Measurements from ENCODE around the gene RESP18. TPM values are rescaled to one million over a fixed set of nuclear protein-coding genes. Genes with fewer than 3 reads are reported as not detected.
A peak's percentile ranks its signal among the peaks of the same experiment; 100 is the strongest.

The RESP18 gene
- total RNA-seq (not detected), polyA plus RNA-seq (ENCODE audit: insufficient read depth in 1 of 8, insufficient read length in 8 of 8, low replicate concordance in 1 of 8) (not detected)
- long read RNA-seq, donor 1, result 0 reads
- long read RNA-seq, donor 2, result 0 reads
- long read RNA-seq, donor 3, result 0 reads
- long read RNA-seq, donor 4, result 0 reads
- long read RNA-seq, donor 5, result 0 reads
- long read RNA-seq, donor 6, result 0 reads
- long read RNA-seq, donor 7, result 0 reads
- long read RNA-seq, donor 8, result 0 reads
- long read RNA-seq, donor 9, result 0 reads
- long read RNA-seq, donor 10, result 0 reads
- long read RNA-seq, donor 11, result 0 reads

- Histone ChIP-seq H3K27ac (ENCODE audit: low read length) (no peak within 1 kb of the TSS), H3K4me1 (ENCODE audit: control insufficient read depth, insufficient read depth, low read length) (no peaks in the 10 kb centered on the region), H3K27me3 (ENCODE audit: control insufficient read depth, insufficient read depth, low read length) (peaks cover 24% of the 10 kb centered on the region), H3K9me3 (replicated peaks; ENCODE audit: control insufficient read depth, low read depth, low read length) (no peaks in the 10 kb centered on the region), H3K4me3 (ENCODE audit: low read length) (no peak within 1 kb of the TSS), H3K36me3 (ENCODE audit: control insufficient read depth, insufficient read depth, low read length) (no peaks in the 10 kb centered on the region)
- DNase-seq, result no peak
- WGBS (ENCODE audit: insufficient coverage), result 3% methylated on average over 17 of the region's 24 CpGs
Observed at GRCh38 chr2:219332542-219332941, at the start of gene RESP18. TSS of gene RESP18 (minus strand) at chr2:219332744.

- H3K9me3 ChIP-seq (replicated peaks; ENCODE audit: control insufficient read depth, low read depth, low read length), result no peaks in the 10 kb centered on the region
- H3K4me3 ChIP-seq (ENCODE audit: low read length), result no peak overlapping the region
- peaks cover 65% of the 10 kb centered on the region for H3K36me3 ChIP-seq (ENCODE audit: control insufficient read depth, insufficient read depth, low read length)
- DNase-seq, result no peak
- H3K4me1 ChIP-seq (ENCODE audit: control insufficient read depth, insufficient read depth, low read length), result peaks cover 4% of the 10 kb centered on the region
- no peaks in the 10 kb centered on the region for H3K27me3 ChIP-seq (ENCODE audit: control insufficient read depth, insufficient read depth, low read length)
- 90% methylated on average over 7 of the region's 9 CpGs for WGBS (ENCODE audit: insufficient coverage)
- H3K27ac ChIP-seq (ENCODE audit: low read length), result no peak overlapping the region
Observed at GRCh38 chr2:219381448-219381847, 48.9 kb upstream of the RESP18 start.

GRCh38 chr2:219380926-219381325, 48.4 kb upstream of the RESP18 start:
- Histone ChIP-seq H3K27me3 (ENCODE audit: control insufficient read depth, insufficient read depth, low read length) (no peaks in the 10 kb centered on the region), H3K27ac (ENCODE audit: low read length) (no peak overlapping the region), H3K36me3 (ENCODE audit: control insufficient read depth, insufficient read depth, low read length) (peaks cover 61% of the 10 kb centered on the region), H3K4me3 (ENCODE audit: low read length) (no peak overlapping the region), H3K4me1 (ENCODE audit: control insufficient read depth, insufficient read depth, low read length) (peaks cover 2% of the 10 kb centered on the region), H3K9me3 (replicated peaks; ENCODE audit: control insufficient read depth, low read depth, low read length) (no peaks in the 10 kb centered on the region)
- no peak for DNase-seq

GRCh38 chr2:219378163-219378851, 45.8 kb upstream of the RESP18 start:
- no peak overlapping the region for H3K4me3 ChIP-seq (ENCODE audit: low read length)
- peaks cover 2% of the 10 kb centered on the region for H3K4me1 ChIP-seq (ENCODE audit: control insufficient read depth, insufficient read depth, low read length)
- 79% methylated on average over 6 of the region's 13 CpGs for WGBS (ENCODE audit: insufficient coverage)
- no peak overlapping the region for H3K27ac ChIP-seq (ENCODE audit: low read length)
- no peaks in the 10 kb centered on the region for H3K9me3 ChIP-seq (replicated peaks; ENCODE audit: control insufficient read depth, low read depth, low read length)
- DNase-seq, result no peak
- H3K36me3 ChIP-seq (ENCODE audit: control insufficient read depth, insufficient read depth, low read length), result peaks cover 53% of the 10 kb centered on the region
- no peaks in the 10 kb centered on the region for H3K27me3 ChIP-seq (ENCODE audit: control insufficient read depth, insufficient read depth, low read length)

GRCh38 chr2:219369447-219369861, 36.9 kb upstream of the RESP18 start:
- Histone ChIP-seq H3K9me3 (replicated peaks; ENCODE audit: control insufficient read depth, low read depth, low read length) (no peaks in the 10 kb centered on the region), H3K4me3 (ENCODE audit: low read length) (no peak overlapping the region), H3K36me3 (ENCODE audit: control insufficient read depth, insufficient read depth, low read length) (peaks cover 12% of the 10 kb centered on the region), H3K27me3 (ENCODE audit: control insufficient read depth, insufficient read depth, low read length) (no peaks in the 10 kb centered on the region), H3K27ac (ENCODE audit: low read length) (peak overlapping the region; percentile 43), H3K4me1 (ENCODE audit: control insufficient read depth, insufficient read depth, low read length) (peaks cover 7% of the 10 kb centered on the region)
- WGBS (ENCODE audit: insufficient coverage), result 29% methylated on average over 1 of the region's 2 CpGs
- DNase-seq, result peak; percentile 71

GRCh38 chr2:219368690-219369191, 36.2 kb upstream of the RESP18 start:
- H3K27me3 ChIP-seq (ENCODE audit: control insufficient read depth, insufficient read depth, low read length), result no peaks in the 10 kb centered on the region
- H3K36me3 ChIP-seq (ENCODE audit: control insufficient read depth, insufficient read depth, low read length), result peaks cover 5% of the 10 kb centered on the region
- no peak overlapping the region for H3K4me3 ChIP-seq (ENCODE audit: low read length)
- no peaks in the 10 kb centered on the region for H3K9me3 ChIP-seq (replicated peaks; ENCODE audit: control insufficient read depth, low read depth, low read length)
- DNase-seq, result peak; percentile 67
- WGBS (ENCODE audit: insufficient coverage), result no CpG with 5 or more reads among the region's 3 CpGs
- peaks cover 7% of the 10 kb centered on the region for H3K4me1 ChIP-seq (ENCODE audit: control insufficient read depth, insufficient read depth, low read length)
- H3K27ac ChIP-seq (ENCODE audit: low read length), result peak overlapping the region; percentile 43

GRCh38 chr2:219362524-219363164, 30.1 kb upstream of the RESP18 start:
- 38% methylated on average over 2 of the region's 3 CpGs for WGBS (ENCODE audit: insufficient coverage)
- Histone ChIP-seq H3K4me3 (ENCODE audit: low read length) (no peak overlapping the region), H3K9me3 (replicated peaks; ENCODE audit: control insufficient read depth, low read depth, low read length) (no peaks in the 10 kb centered on the region), H3K36me3 (ENCODE audit: control insufficient read depth, insufficient read depth, low read length) (no peaks in the 10 kb centered on the region), H3K27me3 (ENCODE audit: control insufficient read depth, insufficient read depth, low read length) (peaks cover 26% of the 10 kb centered on the region), H3K4me1 (ENCODE audit: control insufficient read depth, insufficient read depth, low read length) (peaks cover 12% of the 10 kb centered on the region), H3K27ac (ENCODE audit: low read length) (no peak overlapping the region)
- peak; percentile 82 for DNase-seq

GRCh38 chr2:219362072-219362471, 29.5 kb upstream of the RESP18 start:
- no peak overlapping the region for H3K4me3 ChIP-seq (ENCODE audit: low read length)
- no peak for DNase-seq
- no peaks in the 10 kb centered on the region for H3K9me3 ChIP-seq (replicated peaks; ENCODE audit: control insufficient read depth, low read depth, low read length)
- H3K27me3 ChIP-seq (ENCODE audit: control insufficient read depth, insufficient read depth, low read length), result peaks cover 28% of the 10 kb centered on the region
- H3K4me1 ChIP-seq (ENCODE audit: control insufficient read depth, insufficient read depth, low read length), result peaks cover 12% of the 10 kb centered on the region
- H3K36me3 ChIP-seq (ENCODE audit: control insufficient read depth, insufficient read depth, low read length), result no peaks in the 10 kb centered on the region
- H3K27ac ChIP-seq (ENCODE audit: low read length), result no peak overlapping the region
- 74% methylated on average over 4 of the region's 5 CpGs for WGBS (ENCODE audit: insufficient coverage)

- 2% methylated on average over 59 of the region's 66 CpGs for WGBS (ENCODE audit: insufficient coverage)
- DNase-seq, result no peak
Observed at GRCh38 chr2:219358170-219359075, 25.9 kb upstream of the RESP18 start.

More at GRCh38 chr2:219358170-219359075, 25.9 kb upstream of the RESP18 start:
- no peaks in the 10 kb centered on the region for H3K36me3 ChIP-seq (ENCODE audit: control insufficient read depth, insufficient read depth, low read length)
- no peaks in the 10 kb centered on the region for H3K9me3 ChIP-seq (replicated peaks; ENCODE audit: control insufficient read depth, low read depth, low read length)
- peaks cover 12% of the 10 kb centered on the region for H3K4me1 ChIP-seq (ENCODE audit: control insufficient read depth, insufficient read depth, low read length)
- no peak overlapping the region for H3K27ac ChIP-seq (ENCODE audit: low read length)
- H3K4me3 ChIP-seq (ENCODE audit: low read length), result no peak overlapping the region
- peaks cover 43% of the 10 kb centered on the region for H3K27me3 ChIP-seq (ENCODE audit: control insufficient read depth, insufficient read depth, low read length)

Data from muscle of leg (tissue), 16 donors.